HG03108 (cell line): Measurements from ENCODE around the gene AHDC1.
A peak's percentile ranks its signal among the peaks of the same experiment; 100 is the strongest.

ENCODE experiments used
- ATAC-seq: cut with Tn5 transposase; IDR thresholded peaks from one replicate; pipeline ENCODE4 v1.9.1; 2021; ENCODE audit warnings: moderate library complexity; ENCODE audit not compliant: unreplicated experiment

AHDC1 gene

GRCh38 chr1:27491748-27492700 is 111.9 kb downstream of the AHDC1 start:
- no peak for ATAC-seq

- ATAC-seq: peak; percentile 75
Observed at GRCh38 chr1:27489973-27490741, 113.8 kb downstream of the AHDC1 start, which contains the start of gene WASF2. TSS of gene WASF2 (minus strand) at chr1:27490167. CDS start at chr1:27428890, 61,277 bp downstream.

GRCh38 chr1:27489501-27489972 is 114.4 kb downstream of the AHDC1 start:
- no peak for ATAC-seq

GRCh38 chr1:27487966-27488884 is 115.7 kb downstream of the AHDC1 start:
- ATAC-seq: no peak

- no peak for ATAC-seq
Observed at GRCh38 chr1:27485363-27485762, 118.6 kb downstream of the AHDC1 start.
